Ishikawa (cell line): ENCODE measurements around the gene FAM204A.

ENCODE experiments used
- CEBPB ChIP-seq: IDR thresholded peaks from 2 replicates; pipeline ENCODE4 v1.6.1; 2012
- CREB1 ChIP-seq: IDR thresholded peaks from 2 replicates; pipeline ENCODE4 v1.6.1; 2012; ENCODE audit warnings: low read depth
- EGR1 ChIP-seq: IDR thresholded peaks from 2 replicates; pipeline ENCODE4 v1.6.1; 2012
- EP300 ChIP-seq: IDR thresholded peaks from 2 replicates; pipeline ENCODE4 v1.6.1; 2012; ENCODE audit warnings: borderline replicate concordance
- FOXM1 ChIP-seq: IDR thresholded peaks from 2 replicates; pipeline ENCODE4 v1.6.1; 2012; ENCODE audit warnings: low read depth, borderline replicate concordance
- NFIC ChIP-seq: IDR thresholded peaks from 2 replicates; pipeline ENCODE4 v1.6.1; 2012
- RAD21 ChIP-seq: IDR thresholded peaks from 2 replicates; pipeline ENCODE4 v1.6.1; 2012; ENCODE audit warnings: low read depth
- TAF1 ChIP-seq: IDR thresholded peaks from 2 replicates; pipeline ENCODE4 v1.6.1; 2012; ENCODE audit warnings: low read depth, mild to moderate bottlenecking
- TCF12 ChIP-seq: IDR thresholded peaks from 2 replicates; pipeline ENCODE4 v1.6.1; 2012; ENCODE audit warnings: low read depth
- TEAD4 ChIP-seq: IDR thresholded peaks from 2 replicates; pipeline ENCODE4 v1.6.1; 2012
- YY1 ChIP-seq: IDR thresholded peaks from 2 replicates; pipeline ENCODE4 v1.6.1; 2012; ENCODE audit warnings: low read depth
- ZBTB7A ChIP-seq: IDR thresholded peaks from 2 replicates; pipeline ENCODE4 v1.6.1; 2012; ENCODE audit warnings: low read depth
- TF ChIP-seq, protein P1 (sequence below): IDR thresholded peaks from 2 replicates; pipeline ENCODE4 v1.6.1; 2012
- TF ChIP-seq, protein P2 (sequence below): IDR thresholded peaks from 2 replicates; pipeline ENCODE4 v1.6.1; 2012; ENCODE audit warnings: low read depth, mild to moderate bottlenecking
- TF ChIP-seq, protein P3 (sequence below): IDR thresholded peaks from 2 replicates; pipeline ENCODE4 v1.6.1; 2012

FAM204A gene

DNA sequence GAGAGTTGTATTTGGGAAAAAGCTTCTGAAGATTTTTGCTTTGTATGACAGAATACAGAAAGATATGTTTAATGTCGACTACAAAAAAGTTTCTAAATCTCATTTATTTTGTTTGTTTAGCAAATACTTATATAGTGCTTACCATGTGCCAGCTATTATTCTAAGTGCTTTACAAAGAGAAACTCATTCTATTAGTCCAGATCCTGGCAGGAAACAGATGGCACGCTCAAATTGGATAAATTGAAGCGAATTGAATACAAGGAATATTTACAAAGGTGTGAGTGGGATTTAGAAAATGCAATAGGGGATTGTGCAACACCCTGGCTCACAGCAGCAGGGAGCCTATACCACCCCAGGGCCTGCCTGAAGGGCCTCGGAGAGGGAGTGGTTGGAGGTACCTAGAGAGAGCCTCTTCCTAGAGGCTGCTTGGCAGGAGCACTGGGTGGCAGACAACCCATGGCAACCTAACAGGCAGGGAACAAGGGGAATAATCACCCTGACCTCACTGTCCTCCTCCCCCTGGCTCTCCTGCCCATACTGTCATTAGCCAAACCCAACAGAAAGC, 27.6 kb upstream of the FAM204A start:
- TF ChIP-seq, protein P1, sequence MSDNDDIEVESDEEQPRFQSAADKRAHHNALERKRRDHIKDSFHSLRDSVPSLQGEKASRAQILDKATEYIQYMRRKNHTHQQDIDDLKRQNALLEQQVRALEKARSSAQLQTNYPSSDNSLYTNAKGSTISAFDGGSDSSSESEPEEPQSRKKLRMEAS, result no peak
- TF ChIP-seq ZBTB7A (no peak), CREB1 (no peak), FOXM1 (no peak), TAF1 (no peak), CEBPB (0 out of 2 replicates have a peak, but pooled peaks have one; percentile 35)

DNA sequence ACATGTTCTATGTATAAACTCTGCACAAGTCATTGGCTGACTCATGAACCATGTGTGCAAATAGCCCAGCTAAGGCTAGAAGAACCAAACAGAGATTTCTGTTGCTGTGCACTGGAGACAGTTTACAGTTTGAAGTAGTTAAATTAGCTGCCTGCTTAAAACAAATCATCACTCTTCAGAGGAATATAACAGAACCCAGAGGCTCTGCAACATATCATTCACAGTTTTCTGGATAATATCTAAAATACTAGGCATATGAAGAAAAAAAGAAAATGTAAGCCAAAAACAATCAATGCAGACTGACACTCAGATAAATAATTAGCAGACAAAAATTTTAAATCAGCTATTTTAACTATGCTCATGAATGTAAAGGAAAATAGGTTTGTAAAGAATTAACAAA, 23.6 kb upstream of the FAM204A start:
- TF ChIP-seq FOXM1 (no peak), TCF12 (no peak), ZBTB7A (no peak), CEBPB (no peak), TAF1 (no peak), RAD21 (no peak), NFIC (no peak), EP300 (no peak), TEAD4 (no peak), YY1 (no peak), EGR1 (no peak), CREB1 (no peak)
- TF ChIP-seq, protein P2, sequence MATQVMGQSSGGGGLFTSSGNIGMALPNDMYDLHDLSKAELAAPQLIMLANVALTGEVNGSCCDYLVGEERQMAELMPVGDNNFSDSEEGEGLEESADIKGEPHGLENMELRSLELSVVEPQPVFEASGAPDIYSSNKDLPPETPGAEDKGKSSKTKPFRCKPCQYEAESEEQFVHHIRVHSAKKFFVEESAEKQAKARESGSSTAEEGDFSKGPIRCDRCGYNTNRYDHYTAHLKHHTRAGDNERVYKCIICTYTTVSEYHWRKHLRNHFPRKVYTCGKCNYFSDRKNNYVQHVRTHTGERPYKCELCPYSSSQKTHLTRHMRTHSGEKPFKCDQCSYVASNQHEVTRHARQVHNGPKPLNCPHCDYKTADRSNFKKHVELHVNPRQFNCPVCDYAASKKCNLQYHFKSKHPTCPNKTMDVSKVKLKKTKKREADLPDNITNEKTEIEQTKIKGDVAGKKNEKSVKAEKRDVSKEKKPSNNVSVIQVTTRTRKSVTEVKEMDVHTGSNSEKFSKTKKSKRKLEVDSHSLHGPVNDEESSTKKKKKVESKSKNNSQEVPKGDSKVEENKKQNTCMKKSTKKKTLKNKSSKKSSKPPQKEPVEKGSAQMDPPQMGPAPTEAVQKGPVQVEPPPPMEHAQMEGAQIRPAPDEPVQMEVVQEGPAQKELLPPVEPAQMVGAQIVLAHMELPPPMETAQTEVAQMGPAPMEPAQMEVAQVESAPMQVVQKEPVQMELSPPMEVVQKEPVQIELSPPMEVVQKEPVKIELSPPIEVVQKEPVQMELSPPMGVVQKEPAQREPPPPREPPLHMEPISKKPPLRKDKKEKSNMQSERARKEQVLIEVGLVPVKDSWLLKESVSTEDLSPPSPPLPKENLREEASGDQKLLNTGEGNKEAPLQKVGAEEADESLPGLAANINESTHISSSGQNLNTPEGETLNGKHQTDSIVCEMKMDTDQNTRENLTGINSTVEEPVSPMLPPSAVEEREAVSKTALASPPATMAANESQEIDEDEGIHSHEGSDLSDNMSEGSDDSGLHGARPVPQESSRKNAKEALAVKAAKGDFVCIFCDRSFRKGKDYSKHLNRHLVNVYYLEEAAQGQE, result no peak
- TF ChIP-seq, protein P1, result no peak

DNA sequence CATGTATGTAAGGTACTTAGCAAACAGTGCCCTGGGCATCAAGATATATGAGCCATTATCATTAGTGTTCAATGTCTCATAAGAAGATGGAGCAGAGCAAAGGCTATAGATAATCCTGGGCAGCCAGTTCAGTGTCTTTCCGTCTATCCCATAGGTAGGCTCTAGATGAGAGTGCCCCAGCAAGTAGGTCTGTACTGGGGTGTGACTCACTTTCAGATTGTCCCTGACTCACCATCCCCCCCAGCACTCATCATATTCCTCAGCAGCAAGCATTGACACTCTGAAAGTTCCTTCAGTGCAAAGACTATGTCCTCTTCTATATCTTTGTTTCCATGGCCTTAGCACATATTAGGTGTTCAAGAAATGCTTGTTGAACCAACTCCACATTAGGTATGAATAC, 20.0 kb upstream of the FAM204A start:
- TF ChIP-seq FOXM1 (no peak), CEBPB (no peak), TEAD4 (no peak), TAF1 (no peak), TCF12 (no peak), EP300 (no peak), ZBTB7A (no peak), EGR1 (no peak), RAD21 (no peak), NFIC (no peak), CREB1 (no peak), YY1 (no peak)
- TF ChIP-seq, protein P2, result no peak
- TF ChIP-seq, protein P3, sequence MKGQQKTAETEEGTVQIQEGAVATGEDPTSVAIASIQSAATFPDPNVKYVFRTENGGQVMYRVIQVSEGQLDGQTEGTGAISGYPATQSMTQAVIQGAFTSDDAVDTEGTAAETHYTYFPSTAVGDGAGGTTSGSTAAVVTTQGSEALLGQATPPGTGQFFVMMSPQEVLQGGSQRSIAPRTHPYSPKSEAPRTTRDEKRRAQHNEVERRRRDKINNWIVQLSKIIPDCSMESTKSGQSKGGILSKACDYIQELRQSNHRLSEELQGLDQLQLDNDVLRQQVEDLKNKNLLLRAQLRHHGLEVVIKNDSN, result no peak
- TF ChIP-seq, protein P1, result no peak

DNA sequence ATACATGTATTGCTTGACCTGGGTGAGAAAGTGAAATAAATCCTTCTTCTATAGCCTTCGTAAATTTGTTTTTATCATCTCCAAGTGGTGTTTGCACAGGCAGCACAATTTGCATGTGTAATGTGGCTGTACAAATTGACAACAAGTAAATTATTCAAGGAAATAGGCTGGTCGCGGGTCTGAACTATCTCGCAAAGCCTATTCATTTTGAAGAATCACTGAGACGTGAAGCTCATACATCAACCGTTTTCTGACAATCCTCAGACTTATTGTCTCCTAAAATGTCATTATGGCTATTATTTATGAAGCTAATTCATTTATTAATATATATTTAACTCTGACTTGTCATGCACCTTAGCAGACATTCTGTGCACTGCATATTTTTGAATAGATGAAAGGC, 16.2 kb upstream of the FAM204A start:
- TF ChIP-seq EP300 (no peak), NFIC (no peak), RAD21 (no peak), YY1 (no peak), TAF1 (no peak), FOXM1 (no peak), CEBPB (no peak), TCF12 (no peak), TEAD4 (no peak), CREB1 (no peak)
- TF ChIP-seq, protein P1, result no peak
- TF ChIP-seq, protein P3, result no peak
- TF ChIP-seq, protein P2, result no peak
